ENCODE data around the gene PPM1H. TPM values are rescaled to one million over a fixed set of nuclear protein-coding genes. Genes with fewer than 3 reads are reported as not detected.
A peak's percentile ranks its signal among the peaks of the same experiment; 100 is the strongest.

The PPM1H gene
- polyA plus RNA-seq, 1 of the 3 experiments (the other 2 are of a cell fraction): 0.13 TPM

- Histone ChIP-seq H3K4me2 (peak overlapping the region; percentile 30; the same call in 1 of the 2 replicates), H3K9me2 (no peaks in the 10 kb centered on the region), H3F3A (replicated peaks; ENCODE audit: insufficient read depth) (peaks cover 20% of the 10 kb centered on the region), H3K27ac (ENCODE audit: low read depth in 2 of 2, low read length in 1 of 2) (no peak overlapping the region), H2AFZ (ENCODE audit: low read depth) (peak overlapping the region; percentile 80), H3K9me3 (no peaks in the 10 kb centered on the region), H3K4me1 (ENCODE audit: control insufficient read depth in 1 of 2, insufficient read depth in 2 of 2, low read depth in 1 of 2, low read length in 1 of 2) (peaks cover 0 to 20% of the 10 kb centered on the region in 2 experiments; a peak in 1 of 4 replicates), H3K4me3 (ENCODE audit: low read depth in 2 of 2, low read length in 1 of 2) (no peak overlapping the region), H3K9ac (no peak overlapping the region), H4K20me1 (ENCODE audit: insufficient read depth) (no peaks in the 10 kb centered on the region), H3K79me2 (ENCODE audit: insufficient read depth) (no peaks in the 10 kb centered on the region), H3K27me3 (ENCODE audit: insufficient read depth) (no peaks in the 10 kb centered on the region), H3K36me3 (replicated peaks in 1 of 2; ENCODE audit: control insufficient read depth in 1 of 2, insufficient read depth in 2 of 2, low read length in 1 of 2) (no peaks in the 10 kb centered on the region)
- WGBS (ENCODE audit: low lambda C conversion rate): 48% methylated on average over 10 of the region's 10 CpGs
- POLR2A ChIA-PET: no interaction called here
- TF ChIP-seq, protein P1, sequence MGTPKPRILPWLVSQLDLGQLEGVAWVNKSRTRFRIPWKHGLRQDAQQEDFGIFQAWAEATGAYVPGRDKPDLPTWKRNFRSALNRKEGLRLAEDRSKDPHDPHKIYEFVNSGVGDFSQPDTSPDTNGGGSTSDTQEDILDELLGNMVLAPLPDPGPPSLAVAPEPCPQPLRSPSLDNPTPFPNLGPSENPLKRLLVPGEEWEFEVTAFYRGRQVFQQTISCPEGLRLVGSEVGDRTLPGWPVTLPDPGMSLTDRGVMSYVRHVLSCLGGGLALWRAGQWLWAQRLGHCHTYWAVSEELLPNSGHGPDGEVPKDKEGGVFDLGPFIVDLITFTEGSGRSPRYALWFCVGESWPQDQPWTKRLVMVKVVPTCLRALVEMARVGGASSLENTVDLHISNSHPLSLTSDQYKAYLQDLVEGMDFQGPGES (IDR thresholded peaks at IDR 0.05; ENCODE audit: low read depth, low read length): no peak
- TF ChIP-seq USF2 (IDR thresholded peaks at IDR 0.05; ENCODE audit: borderline replicate concordance, low read depth, low read length) (no peak), RAD21 (IDR thresholded peaks at IDR 0.05; ENCODE audit: low read length) (no peak), PBX3 (IDR thresholded peaks at IDR 0.05) (no peak)
- CTCF ChIA-PET: no interaction called here
- no peak for DNase-seq
These were observed 74.2 kb downstream of the PPM1H start for GRCh38 chr12:62860501-62861411.

- CTCF ChIA-PET: no interaction called here
- Histone ChIP-seq H3K79me2 (ENCODE audit: insufficient read depth) (no peaks in the 10 kb centered on the region), H3K4me3 (ENCODE audit: low read depth in 2 of 2, low read length in 1 of 2) (no peak overlapping the region), H3K27me3 (ENCODE audit: insufficient read depth) (no peaks in the 10 kb centered on the region), H3K4me2 (no peak overlapping the region), H3F3A (replicated peaks; ENCODE audit: insufficient read depth) (peaks cover 20% of the 10 kb centered on the region), H3K4me1 (ENCODE audit: control insufficient read depth in 1 of 2, insufficient read depth in 2 of 2, low read depth in 1 of 2, low read length in 1 of 2) (peaks cover 0 to 20% of the 10 kb centered on the region in 2 experiments; a peak in 1 of 4 replicates), H3K36me3 (replicated peaks in 1 of 2; ENCODE audit: control insufficient read depth in 1 of 2, insufficient read depth in 2 of 2, low read length in 1 of 2) (no peaks in the 10 kb centered on the region), H3K27ac (ENCODE audit: low read depth in 2 of 2, low read length in 1 of 2) (no peak overlapping the region), H3K9me2 (no peaks in the 10 kb centered on the region), H3K9me3 (no peaks in the 10 kb centered on the region), H3K9ac (no peak overlapping the region), H2AFZ (ENCODE audit: low read depth) (no peak overlapping the region; the same call in 1 of the 2 replicates), H4K20me1 (ENCODE audit: insufficient read depth) (no peaks in the 10 kb centered on the region)
- DNase-seq: no peak
- POLR2A ChIA-PET: no interaction called here
- WGBS (ENCODE audit: low lambda C conversion rate): 47% methylated on average over 5 of the region's 5 CpGs
- TF ChIP-seq GATA2 (CRISPR knock-in tag; IDR thresholded peaks at IDR 0.05): no peak
- no peak for TF ChIP-seq NFIC (IDR thresholded peaks at IDR 0.05; ENCODE audit: borderline replicate concordance)
- TF ChIP-seq USF1 (IDR thresholded peaks at IDR 0.05; ENCODE audit: borderline replicate concordance, low read depth): no peak
- TF ChIP-seq, protein P1 (IDR thresholded peaks at IDR 0.05; ENCODE audit: low read depth, low read length): no peak
- TF ChIP-seq USF2 (IDR thresholded peaks at IDR 0.05; ENCODE audit: borderline replicate concordance, low read depth, low read length): no peak
- TF ChIP-seq JUND (IDR thresholded peaks at IDR 0.05): no peak
- no peak for TF ChIP-seq CHD2 (IDR thresholded peaks at IDR 0.05; ENCODE audit: low read length, partially characterized antibody)
- TF ChIP-seq PBX3 (IDR thresholded peaks at IDR 0.05): no peak
- TF ChIP-seq, protein P2, sequence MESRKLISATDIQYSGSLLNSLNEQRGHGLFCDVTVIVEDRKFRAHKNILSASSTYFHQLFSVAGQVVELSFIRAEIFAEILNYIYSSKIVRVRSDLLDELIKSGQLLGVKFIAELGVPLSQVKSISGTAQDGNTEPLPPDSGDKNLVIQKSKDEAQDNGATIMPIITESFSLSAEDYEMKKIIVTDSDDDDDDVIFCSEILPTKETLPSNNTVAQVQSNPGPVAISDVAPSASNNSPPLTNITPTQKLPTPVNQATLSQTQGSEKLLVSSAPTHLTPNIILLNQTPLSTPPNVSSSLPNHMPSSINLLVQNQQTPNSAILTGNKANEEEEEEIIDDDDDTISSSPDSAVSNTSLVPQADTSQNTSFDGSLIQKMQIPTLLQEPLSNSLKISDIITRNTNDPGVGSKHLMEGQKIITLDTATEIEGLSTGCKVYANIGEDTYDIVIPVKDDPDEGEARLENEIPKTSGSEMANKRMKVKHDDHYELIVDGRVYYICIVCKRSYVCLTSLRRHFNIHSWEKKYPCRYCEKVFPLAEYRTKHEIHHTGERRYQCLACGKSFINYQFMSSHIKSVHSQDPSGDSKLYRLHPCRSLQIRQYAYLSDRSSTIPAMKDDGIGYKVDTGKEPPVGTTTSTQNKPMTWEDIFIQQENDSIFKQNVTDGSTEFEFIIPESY (IDR thresholded peaks at IDR 0.05; ENCODE audit: borderline replicate concordance, low read depth): no peak
- TF ChIP-seq SIN3A (IDR thresholded peaks at IDR 0.05; ENCODE audit: borderline replicate concordance, low read depth, low read length): no peak
These were observed 74.9 kb downstream of the PPM1H start for GRCh38 chr12:62860020-62860419.
